Lung (tissue), 12 donors: Measurements from ENCODE around the gene ADAM12. TPM values are rescaled to one million over a fixed set of nuclear protein-coding genes. Genes with fewer than 3 reads are reported as not detected.

Experiments
- ATAC-seq: fragments of 200-7000 bp; cut with Tn5 transposase; one replicate; pipeline ENCODE4 v1.9.1; 2020; ENCODE audit warnings: moderate number of reproducible peaks; ENCODE audit not compliant: insufficient read depth, low FRiP score
- DNase-seq, 3 donors: peaks; one replicate each; pipeline ENCODE4 v3.0.0-alpha.2; 2013 to 2017
- H3K27ac ChIP-seq, 2 donors: one replicate each; pipeline ENCODE4 v1.5.1; 2013; ENCODE audit warnings: mild to moderate bottlenecking in 2 of 2, moderate library complexity in 2 of 2, control low read depth in 1 of 2, inconsistent platforms in 1 of 2, low read depth in 1 of 2, low read length in 1 of 2
- H3K27me3 ChIP-seq, 3 donors: one replicate each; pipeline ENCODE4 v1.5.1; 2013; ENCODE audit warnings: low read length in 2 of 3; ENCODE audit not compliant: control insufficient read depth in 3 of 3, insufficient read depth in 3 of 3
- H3K36me3 ChIP-seq, 4 donors: one replicate each; pipeline ENCODE4 v1.5.1; 2013; ENCODE audit warnings: low read length in 4 of 4, mild to moderate bottlenecking in 1 of 4, moderate library complexity in 1 of 4; ENCODE audit not compliant: control insufficient read depth in 4 of 4, insufficient read depth in 4 of 4
- H3K4me1 ChIP-seq, 5 donors: one replicate each; pipeline ENCODE4 v1.5.1; 2013; ENCODE audit warnings: low read length in 5 of 5, mild to moderate bottlenecking in 2 of 5, moderate library complexity in 1 of 5; ENCODE audit not compliant: control insufficient read depth in 5 of 5, insufficient read depth in 5 of 5
- H3K4me3 ChIP-seq: one replicate; pipeline ENCODE4 v1.5.1; 2013; ENCODE audit warnings: mild to moderate bottlenecking, control low read depth, moderate library complexity
- H3K9ac ChIP-seq, 2 donors: one replicate each; pipeline ENCODE4 v1.5.1; 2013; ENCODE audit warnings: low read length in 2 of 2, control low read depth in 1 of 2; ENCODE audit not compliant: insufficient read depth in 1 of 2
- H3K9me3 ChIP-seq, 4 donors: one replicate each; pipeline ENCODE4 v1.5.1; 2013; ENCODE audit warnings: low read length in 3 of 4, mild to moderate bottlenecking in 1 of 4, moderate library complexity in 1 of 4; ENCODE audit not compliant: control insufficient read depth in 4 of 4, insufficient read depth in 3 of 4
- CTCF ChIP-seq: IDR thresholded peaks from 2 replicates; pipeline ENCODE4 v1.5.1; 2012; ENCODE audit warnings: mild to moderate bottlenecking; ENCODE audit errors: control extremely low read depth, extremely low read depth
- WGBS, 2 donors: extraction: QIAGEN DNeasy Blood & Tissue Kit; methylation state at CpG; one replicate each; pipeline ENCODE4 v1.1.7; 2013; 5-methylcytosine and 5-hydroxymethylcytosine counted together
- polyA plus RNA-seq, 2 donors: library from polyadenylated mRNA; stranded (reverse); fragments of 200-250 nt; gene quantifications; one replicate each; pipeline ENCODE4 v1.2.1, GENCODE V29; 2013
- total RNA-seq, 2 donors: library from RNA; depleted of rRNA in 1 of 2; stranded (reverse); fragments of >200 nt in 1 of 2; gene quantifications; one replicate each; pipeline ENCODE4 v1.2.1, GENCODE V29; 2014 to 2021
- donor health status: control.
- donor health status: control.
- donor health status: Bipolar disorder and iron deficiency.
- donor health status: healthy.
- donor health status: DM: yes; HTN: yes; CAD: no.

The ADAM12 gene
- total and polyA plus RNA-seq, 4 donors, result 0.16 to 5.8 (median 0.85) TPM

- Histone ChIP-seq H3K27me3 (no peaks in the 10 kb centered on the region), H3K36me3 (no peaks in the 10 kb centered on the region), H3K4me3 (no peak overlapping the region), H3K27ac (no peak overlapping the region), H3K4me1 (peaks cover 0 to 3% (median 0%) of the 10 kb centered on the region in 5 donors), H3K9me3 (no peaks in the 10 kb centered on the region), H3K9ac (no peak overlapping the region)
- 93 to 95% methylated on average over 10 of the region's 10 CpGs for WGBS, 2 donors
- no peak for TF ChIP-seq CTCF
- ATAC-seq (no peak), DNase-seq (no peak)
Measured at GRCh38 chr10:126123466-126123865, 264.8 kb downstream of the ADAM12 start.

DNA sequence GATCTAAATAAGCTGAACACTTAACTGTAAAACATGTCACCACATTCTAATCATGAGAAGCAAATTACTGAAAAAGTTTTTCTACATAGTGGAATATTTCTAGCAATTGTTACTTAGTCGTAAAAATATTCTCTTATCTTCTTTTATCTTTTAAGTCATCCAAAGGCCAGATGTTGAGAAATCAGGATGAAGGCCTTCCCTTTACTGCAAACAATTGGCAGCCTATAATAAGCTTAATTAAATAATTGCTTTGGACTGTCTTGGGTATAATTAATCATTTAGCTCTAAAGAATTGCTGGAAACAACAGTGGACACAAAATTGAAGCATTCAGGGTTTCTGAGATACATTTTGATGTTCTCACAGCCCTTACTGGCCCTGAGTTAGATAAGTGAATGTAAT is 265.4 kb downstream of the ADAM12 start:
- no peak overlapping the region for H3K4me3 ChIP-seq
- peaks cover 0 to under 1% (median 0%) of the 10 kb centered on the region in 4 donors for H3K36me3 ChIP-seq
- no peaks in the 10 kb centered on the region for H3K9me3 ChIP-seq
- TF ChIP-seq CTCF, result no peak
- ATAC-seq (no peak), DNase-seq (peak in 1 of 3 donors; percentile 30)
- no peak overlapping the region for H3K9ac ChIP-seq
- H3K27ac ChIP-seq, result no peak overlapping the region
- 44 to 46% methylated on average over 1 of the region's 1 CpG for WGBS, 2 donors
- H3K27me3 ChIP-seq, result no peaks in the 10 kb centered on the region
- H3K4me1 ChIP-seq, result peaks cover 0 to 3% (median 0%) of the 10 kb centered on the region in 5 donors

DNA sequence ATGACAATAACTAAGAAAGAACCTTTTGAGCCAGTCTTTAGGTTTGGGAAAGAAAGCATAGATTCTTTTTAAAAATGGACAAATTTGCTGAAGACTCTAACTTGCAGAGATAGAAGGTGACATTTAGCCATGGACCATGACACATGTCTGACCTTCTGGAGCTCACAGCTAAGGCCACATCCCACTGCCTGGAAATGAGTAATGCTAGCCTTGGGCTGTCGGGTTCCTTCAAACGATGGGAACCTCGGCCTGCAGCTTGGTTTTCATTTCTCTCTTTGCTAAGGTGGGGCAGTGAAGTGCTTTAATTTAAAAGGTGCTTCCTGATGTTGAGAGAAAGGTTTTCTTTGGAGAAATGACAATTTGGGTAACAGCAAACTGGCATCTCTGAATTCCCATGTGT is 268.7 kb downstream of the ADAM12 start:
- Histone ChIP-seq H3K9me3 (peaks cover 0 to 3% (median 0%) of the 10 kb centered on the region in 4 donors), H3K36me3 (peaks cover 0 to 2% (median 0%) of the 10 kb centered on the region in 4 donors), H3K27ac (no peak overlapping the region), H3K9ac (no peak overlapping the region), H3K4me3 (no peak overlapping the region), H3K4me1 (peaks cover 0 to 11% (median 5%) of the 10 kb centered on the region in 5 donors), H3K27me3 (no peaks in the 10 kb centered on the region)
- DNase-seq, result no peak
- WGBS, 2 donors, result 71 to 73% methylated on average over 3 of the region's 3 CpGs
- ATAC-seq, result no peak
- TF ChIP-seq CTCF, result no peak

DNA sequence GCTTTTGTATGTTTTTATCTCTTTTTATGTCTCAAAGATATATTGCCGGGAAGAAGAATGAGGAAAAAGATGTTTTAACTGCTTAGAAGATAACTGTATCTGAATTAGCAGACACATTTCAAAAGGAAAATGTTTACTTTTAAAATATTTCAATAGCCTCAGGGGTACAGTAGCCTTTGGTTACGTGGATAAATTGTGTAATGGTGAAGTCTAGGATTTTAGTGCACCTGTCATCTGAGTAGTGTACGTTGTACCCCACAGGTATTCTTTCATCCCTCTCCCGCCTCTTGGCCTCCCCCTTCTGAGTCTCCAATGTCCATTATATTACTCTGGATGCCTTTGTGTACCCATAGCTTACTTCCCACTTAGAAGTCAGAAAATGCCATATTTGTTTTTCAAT is 269.8 kb downstream of the ADAM12 start:
- Histone ChIP-seq H3K9me3 (peaks cover 0 to 3% (median 0%) of the 10 kb centered on the region in 4 donors), H3K9ac (no peak overlapping the region), H3K36me3 (peaks cover 0 to 2% (median 0%) of the 10 kb centered on the region in 4 donors), H3K4me3 (no peak overlapping the region), H3K27me3 (no peaks in the 10 kb centered on the region), H3K27ac (no peak overlapping the region), H3K4me1 (peaks cover 0 to 11% (median 5%) of the 10 kb centered on the region in 5 donors)
- no peak for TF ChIP-seq CTCF
- ATAC-seq (no peak), DNase-seq (no peak)
- WGBS, 2 donors, result 85 to 94% methylated on average over 4 of the region's 4 CpGs
